GM21825 (cell line): ENCODE results near the gene GPX1.
"Not testable (repeated sequence)": the region's sequence is repeated elsewhere in the genome, so short reads cannot be mapped to it uniquely, and the experiment has no call there.

Source experiments
- ATAC-seq: cut with Tn5 transposase; IDR thresholded peaks from one replicate; pipeline ENCODE4 v1.9.1; 2021; ENCODE audit warnings: mild to moderate bottlenecking, moderate library complexity; ENCODE audit not compliant: unreplicated experiment

GPX1 gene

GRCh38 chr3:49358884-49359225 lies 702 bp upstream of the GPX1 start:
- ATAC-seq, result peak; percentile 14

- ATAC-seq, result not testable (repeated sequence)
Measured at GRCh38 chr3:49357443-49358216, 523 bp downstream of the GPX1 start.

- ATAC-seq, result not testable (repeated sequence)
Measured at GRCh38 chr3:49357095-49357442, 1.1 kb downstream of the GPX1 start.

GRCh38 chr3:49352890-49353421 lies 5.2 kb downstream of the GPX1 start:
- ATAC-seq, result no peak

GRCh38 chr3:49352281-49352680 lies 5.9 kb downstream of the GPX1 start:
- ATAC-seq, result no peak

GRCh38 chr3:49351521-49352011 lies 6.6 kb downstream of the GPX1 start:
- ATAC-seq, result no peak

- ATAC-seq, result no peak
Measured at GRCh38 chr3:49349348-49350114, 8.6 kb downstream of the GPX1 start.

- not testable (repeated sequence) for ATAC-seq
Measured at GRCh38 chr3:49348361-49348760, 9.8 kb downstream of the GPX1 start.

GRCh38 chr3:49346797-49347251 lies 11.3 kb downstream of the GPX1 start:
- ATAC-seq, result no peak

- ATAC-seq, result no peak
Measured at GRCh38 chr3:49343163-49343562, 15.0 kb downstream of the GPX1 start.

- ATAC-seq, result no peak
Measured at GRCh38 chr3:49341996-49342395, 16.2 kb downstream of the GPX1 start.

- ATAC-seq, result peak; percentile 87
Measured at GRCh38 chr3:49339941-49340800, 18.0 kb downstream of the GPX1 start, which contains the start of gene USP4. Gene USP4, minus strand, starts transcription at chr3:49340053. Its CDS starts 29 bp downstream, at chr3:49340024.

- peak; percentile 10 for ATAC-seq
Measured at GRCh38 chr3:49339581-49339940, 18.6 kb downstream of the GPX1 start.

GRCh38 chr3:49333916-49334633 lies 24.1 kb downstream of the GPX1 start:
- ATAC-seq, result no peak

- no peak for ATAC-seq
Measured at GRCh38 chr3:49333091-49333490, 25.1 kb downstream of the GPX1 start.

GRCh38 chr3:49329186-49329585 lies 29.0 kb downstream of the GPX1 start:
- ATAC-seq, result no peak

GRCh38 chr3:49328350-49328749 lies 29.8 kb downstream of the GPX1 start:
- ATAC-seq, result not testable (repeated sequence)

- no peak for ATAC-seq
Measured at GRCh38 chr3:49327485-49327884, 30.7 kb downstream of the GPX1 start.

GRCh38 chr3:49324768-49325167 lies 33.4 kb downstream of the GPX1 start:
- no peak for ATAC-seq
